DMS53 treated with DMSO at 0.1 percent for 48 hours (cell line): ENCODE data around the gene SERPINB12.

Source experiments
- DNase-seq: peaks from one replicate; lab custom pipeline; 2025; ENCODE audit not compliant: unreplicated experiment; lab: John Stamatoyannopoulos, UW

Gene SERPINB12

GRCh38 chr18:63542069-63542468, at the start of gene SERPINB12:
SERPINB12 (plus strand) TSS chr18:63542369; CDS start chr18:63556160, 13,791 bp downstream.
- no peak for DNase-seq

GRCh38 chr18:63492851-63493250, 49.3 kb upstream of the SERPINB12 start:
- DNase-seq, result no peak

- DNase-seq, result no peak
These were observed 46.5 kb upstream of the SERPINB12 start for GRCh38 chr18:63495675-63496074.

GRCh38 chr18:63505566-63506335, 36.4 kb upstream of the SERPINB12 start:
- peak; percentile 19 for DNase-seq

GRCh38 chr18:63506336-63506646, 35.9 kb upstream of the SERPINB12 start:
- DNase-seq, result no peak

- DNase-seq, result no peak
These were observed 33.6 kb upstream of the SERPINB12 start for GRCh38 chr18:63508596-63508995.

GRCh38 chr18:63511285-63511684, 30.9 kb upstream of the SERPINB12 start:
- DNase-seq, result peak; percentile 98

GRCh38 chr18:63514326-63514725, 27.8 kb upstream of the SERPINB12 start:
- no peak for DNase-seq

- no peak for DNase-seq
These were observed 27.1 kb upstream of the SERPINB12 start for GRCh38 chr18:63514888-63515678.

GRCh38 chr18:63515801-63516200, 26.4 kb upstream of the SERPINB12 start:
- no peak for DNase-seq

- peak; percentile 92 for DNase-seq
These were observed 23.8 kb upstream of the SERPINB12 start for GRCh38 chr18:63518178-63519012.

- no peak for DNase-seq
These were observed 22.0 kb upstream of the SERPINB12 start for GRCh38 chr18:63520053-63520685.

- no peak for DNase-seq
These were observed 18.5 kb upstream of the SERPINB12 start for GRCh38 chr18:63523660-63524059.

- DNase-seq, result no peak
These were observed 14.9 kb upstream of the SERPINB12 start for GRCh38 chr18:63527251-63527650.

GRCh38 chr18:63528863-63529492, 13.2 kb upstream of the SERPINB12 start:
- no peak for DNase-seq

GRCh38 chr18:63532471-63532870, 9.7 kb upstream of the SERPINB12 start:
- no peak for DNase-seq

- DNase-seq, result no peak
These were observed 7.6 kb upstream of the SERPINB12 start for GRCh38 chr18:63534615-63535014.

- no peak for DNase-seq
These were observed 2.2 kb upstream of the SERPINB12 start for GRCh38 chr18:63539904-63540510.

GRCh38 chr18:63544017-63544416, 1.8 kb downstream of the SERPINB12 start:
- no peak for DNase-seq

GRCh38 chr18:63545000-63545399, 2.8 kb downstream of the SERPINB12 start:
- no peak for DNase-seq
